GM12878 (cell line): ENCODE measurements around the gene C4orf51. TPM values are rescaled to one million over a fixed set of nuclear protein-coding genes. Genes with fewer than 3 reads are reported as not detected.

Source experiments
- ATAC-seq: fragments of 200-7000 bp; cut with Tn5 transposase; 3 replicates; pipeline ENCODE4 v1.9.1; 2020; ENCODE audit warnings: mild to moderate bottlenecking, moderate library complexity
- BruUV-seq: library from RNA; stranded (reverse); fragments of 400-500 nt; replicated peaks from 2 replicates; lab custom pipeline; 2021; lab: Mats Ljungman, UMichigan
- CTCF ChIA-PET: fragments of 300-600 bp; sonication (Branson Sonifier 250); formaldehyde crosslinking; extraction: SDS; loops from one replicate; lab custom pipeline; 2021; ENCODE audit warnings: inconsistent platforms; lab: Yijun Ruan, JAX
- POLR2A ChIA-PET: fragments of 350-600 bp; formaldehyde crosslinking; extraction: SDS; loops from one replicate; lab custom pipeline; 2021; ENCODE audit warnings: inconsistent platforms; lab: Charles Lee
- RAD21 ChIA-PET: fragments of 300-600 bp; sonication (Branson Sonifier 250); formaldehyde crosslinking; loops from one replicate; lab custom pipeline; 2023; ENCODE audit warnings: antibody characterized with exemption; ENCODE audit not compliant: unreplicated experiment; lab: Charles Lee
- SMC1A ChIA-PET: fragments of 300-600 bp; sonication (Branson Sonifier 250); formaldehyde crosslinking; loops from one replicate; lab custom pipeline; 2023; ENCODE audit not compliant: unreplicated experiment, uncharacterized antibody; lab: Charles Lee
- DNase-seq: peaks from one replicate; pipeline ENCODE4 v3.0.0-alpha.2; 2011; ENCODE audit warnings: low read depth, low spot score
- FAIRE-seq: peaks from 3 replicates; lab custom pipeline; 2011; peaks lifted over from hg19 to GRCh38; lab: Jason Lieb, UNC
- H2AFZ ChIP-seq: 2 replicates; pipeline ENCODE4 v1.6.0; 2011; ENCODE audit warnings: low read depth, low read length, control low read depth; ENCODE audit not compliant: control insufficient read depth
- H3K27ac ChIP-seq: 2 replicates; pipeline ENCODE4 v1.5.1; 2011; ENCODE audit warnings: control low read depth; ENCODE audit not compliant: control insufficient read depth, insufficient read depth
- H3K27me3 ChIP-seq, 2 experiments: replicated peaks in 1 of 2; 2 replicates each; pipeline versions ENCODE4 v1.6.0 to v1.6.1; 2011; ENCODE audit warnings: low read length in 1 of 2; ENCODE audit not compliant: control insufficient read depth in 2 of 2, insufficient read depth in 2 of 2
- H3K36me3 ChIP-seq, 2 experiments: 2 replicates each; pipeline ENCODE4 v1.5.1; 2011; ENCODE audit warnings: low read length in 1 of 2; ENCODE audit not compliant: control insufficient read depth in 2 of 2, insufficient read depth in 2 of 2
- H3K4me1 ChIP-seq: 2 replicates; pipeline ENCODE4 v1.6.1; 2011; ENCODE audit warnings: mild to moderate bottlenecking, low read length, moderate library complexity, mixed read lengths; ENCODE audit not compliant: control insufficient read depth, insufficient read depth
- H3K4me2 ChIP-seq: 2 replicates; pipeline ENCODE4 v1.6.0; 2011; ENCODE audit warnings: control low read depth; ENCODE audit not compliant: control insufficient read depth, insufficient read depth
- H3K4me3 ChIP-seq: fragments of 200-600 bp; sonication (generic); 2 replicates; pipeline ENCODE4 v1.5.1; 2016
- H3K79me2 ChIP-seq: 2 replicates; pipeline ENCODE4 v1.6.0; 2011; ENCODE audit warnings: low read length; ENCODE audit not compliant: control insufficient read depth, insufficient read depth
- H3K9ac ChIP-seq: 2 replicates; pipeline ENCODE4 v1.8.0; 2011; ENCODE audit warnings: low read length, control low read depth, mixed read lengths; ENCODE audit not compliant: control insufficient read depth, insufficient read depth
- H3K9me3 ChIP-seq: replicated peaks from 3 replicates; pipeline ENCODE4 v1.5.1; 2011; ENCODE audit warnings: mild to moderate bottlenecking, low read length; ENCODE audit not compliant: control insufficient read depth, insufficient read depth
- H4K20me1 ChIP-seq: 2 replicates; pipeline ENCODE4 v1.6.0; 2011; ENCODE audit not compliant: control insufficient read depth, insufficient read depth
- BCL3 ChIP-seq: IDR thresholded peaks from 2 replicates; pipeline ENCODE4 v1.6.1; 2011; ENCODE audit warnings: borderline replicate concordance, low read depth, mild to moderate bottlenecking, moderate library complexity, low read length; ENCODE audit not compliant: insufficient read depth, poor library complexity, severe bottlenecking
- CBFB ChIP-seq: IDR thresholded peaks from 2 replicates; pipeline ENCODE4 v1.6.1; 2016; ENCODE audit warnings: antibody characterized with exemption, low read depth
- CHD1 ChIP-seq: IDR thresholded peaks from 2 replicates; pipeline ENCODE4 v1.6.1; 2012; ENCODE audit warnings: low read depth, low read length, improper control_type of control experiment
- CREM ChIP-seq: IDR thresholded peaks from 2 replicates; pipeline ENCODE4 v1.6.1; 2014; ENCODE audit warnings: antibody characterized with exemption, low read depth
- EED ChIP-seq: sonication (generic); IDR thresholded peaks from 2 replicates; pipeline ENCODE4 v1.6.1; 2016; ENCODE audit warnings: antibody characterized with exemption, low read depth
- FOXM1 ChIP-seq: IDR thresholded peaks from 2 replicates; pipeline ENCODE4 v1.6.1; 2012; ENCODE audit warnings: low read depth, mild to moderate bottlenecking, inconsistent platforms, low read length, moderate library complexity
- MXI1 ChIP-seq: fragments of 150-350 bp; IDR thresholded peaks from 2 replicates; pipeline ENCODE4 v1.6.1; 2011; ENCODE audit warnings: low read depth, mild to moderate bottlenecking, inconsistent platforms, low read length, improper control_type of control experiment
- MYB ChIP-seq: fragments of 150-350 bp; IDR thresholded peaks from 2 replicates; pipeline ENCODE4 v1.6.1; 2014; ENCODE audit warnings: mild to moderate bottlenecking, low read depth, low read length, borderline replicate concordance
- NFIC ChIP-seq: IDR thresholded peaks from 2 replicates; pipeline ENCODE4 v1.6.1; 2012; ENCODE audit warnings: low read depth, mild to moderate bottlenecking, inconsistent platforms, low read length, moderate library complexity
- POU2F2 ChIP-seq: IDR thresholded peaks from 3 replicates; pipeline ENCODE4 v1.6.1; 2011; ENCODE audit warnings: low read depth, mild to moderate bottlenecking, low read length, borderline replicate concordance
- RAD21 ChIP-seq: IDR thresholded peaks from 2 replicates; pipeline ENCODE4 v1.6.1; 2011; ENCODE audit warnings: mild to moderate bottlenecking, low read depth, low read length, moderate library complexity; ENCODE audit not compliant: insufficient read depth
- STAT3 ChIP-seq: IDR thresholded peaks from 2 replicates; pipeline ENCODE4 v1.6.1; 2011; ENCODE audit warnings: low read depth, low read length, improper control_type of control experiment
- TCF3 ChIP-seq: IDR thresholded peaks from 2 replicates; pipeline ENCODE4 v1.6.1; 2012; ENCODE audit warnings: low read depth, mild to moderate bottlenecking, low read length, borderline replicate concordance; ENCODE audit not compliant: insufficient read depth
- ZBTB4 ChIP-seq: fragments of 450-650 bp; formaldehyde crosslinking; IDR thresholded peaks from 2 replicates; pipeline ENCODE4 v1.4.0; 2022; ENCODE audit warnings: mild to moderate bottlenecking, moderate library complexity
- ZNF24 ChIP-seq: fragments of 450-650 bp; IDR thresholded peaks from 2 replicates; pipeline ENCODE4 v1.6.1; 2017; ENCODE audit warnings: antibody characterized with exemption, mild to moderate bottlenecking
- WGBS: methylation state at CpG from one replicate; pipeline ENCODE4 v1.1.6; 2016; ENCODE audit warnings: low lambda C conversion rate; ENCODE audit not compliant: insufficient replicate concordance, insufficient coverage; ENCODE audit errors: missing lambda C conversion rate; 5-methylcytosine and 5-hydroxymethylcytosine counted together
- in situ Hi-C: fragments of 300-500 bp; cut with MboI; formaldehyde crosslinking; loops from 9 replicates; pipeline ENCODE4 v1.14.3; 2018; ENCODE audit warnings: mixed read lengths
- intact Hi-C: fragments of 100-400 bp; cut with micrococcal nuclease; formaldehyde crosslinking; loops from one replicate; pipeline ENCODE4 v1.14.2; 2022; ENCODE audit not compliant: unreplicated experiment
- polyA plus RNA-seq, 11 experiments: library from polyadenylated mRNA; depleted of rRNA in 4 of 11; unstranded in 6 of 11; stranded (reverse) in 5 of 11; fragments of >200 nt; fragmentation: Nextera tagmentation in 4 of 11; fragmentation: Illumina TruSeq in 1 of 11; extraction: Ambion mirVana in 4 of 11; extraction: Trizol in 1 of 11; gene quantifications; 1 replicate in 1 of 11; 2 replicates in 10 of 11; pipeline versions ENCODE4 v1.2.1 to v1.2.3, GENCODE V29; 2011 to 2016; ENCODE audit warnings: inconsistent platforms in 2 of 11, missing spikeins in 2 of 11, low read depth in 1 of 11
- total RNA-seq, 4 experiments: library from RNA; depleted of rRNA in 3 of 4; stranded (reverse); fragments of >200 nt in 3 of 4; fragmentation: Illumina TruSeq in 1 of 4; extraction: Trizol in 1 of 4; gene quantifications; 2 replicates each; pipeline versions ENCODE4 v1.2.1 to v1.2.3, GENCODE V29; 2013 to 2021
- TF ChIP-seq, protein P1 (sequence below): fragments of 450-650 bp; IDR thresholded peaks from 2 replicates; pipeline ENCODE4 v1.6.1; 2016; ENCODE audit warnings: mild to moderate bottlenecking
- TF ChIP-seq, protein P2 (sequence below): fragments of 450-650 bp; IDR thresholded peaks from 2 replicates; pipeline ENCODE4 v1.6.1; 2017; ENCODE audit warnings: low read depth, mild to moderate bottlenecking, moderate library complexity

C4orf51 gene
- total and polyA plus RNA-seq, 10 of the 15 experiments (the other 5 are each of a cell fraction or from before 2014, with no cell fraction given), result not detected

DNA sequence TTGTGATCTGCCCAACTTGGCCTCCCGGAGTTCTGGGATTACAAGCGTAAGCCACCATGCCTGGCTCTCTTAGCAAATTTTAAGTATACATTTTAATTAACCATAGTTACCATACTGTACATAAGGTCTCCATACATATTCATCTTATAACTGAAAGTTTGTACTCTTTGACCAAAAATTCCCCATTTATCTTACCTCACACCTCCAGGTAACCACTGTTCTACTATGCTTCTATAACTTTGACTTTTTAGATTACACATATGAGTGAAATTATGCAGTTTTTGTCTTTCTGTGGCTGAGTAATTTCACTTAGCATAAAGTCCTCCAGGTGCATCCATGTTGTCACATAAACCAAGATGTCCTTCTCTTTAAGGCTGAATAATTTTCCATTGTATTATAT is 17.4 kb downstream of the C4orf51 start:
- no peak for FAIRE-seq
- 65% methylated on average over 2 of the region's 2 CpGs for WGBS
- no peaks in the 10 kb centered on the region for H4K20me1 ChIP-seq
- in situ Hi-C loops, result no loop called here
- H3K9me3 ChIP-seq, result no peaks in the 10 kb centered on the region
- CTCF ChIA-PET, result no interaction called here
- H3K27ac ChIP-seq, result no peak overlapping the region
- no peak overlapping the region for H2AFZ ChIP-seq
- no peaks in the 10 kb centered on the region for H3K36me3 ChIP-seq
- H3K79me2 ChIP-seq, result no peaks in the 10 kb centered on the region
- H3K4me2 ChIP-seq, result no peak overlapping the region
- POLR2A ChIA-PET, result no interaction called here
- DNase-seq, result no peak
- no peak overlapping the region for H3K4me3 ChIP-seq
- SMC1A ChIA-PET, result no interaction called here
- RAD21 ChIA-PET, result no interaction called here
- H3K9ac ChIP-seq, result no peak overlapping the region
- no TSS peak for BruUV-seq
- peak; percentile 74 for ATAC-seq
- no peaks in the 10 kb centered on the region for H3K27me3 ChIP-seq
- no peaks in the 10 kb centered on the region for H3K4me1 ChIP-seq
- intact Hi-C loops, result no loop called here
- TF ChIP-seq CHD1, result no peak
- no peak for TF ChIP-seq MXI1
- TF ChIP-seq TCF3, result no peak
- no peak for TF ChIP-seq EED
- TF ChIP-seq MYB, result no peak
- TF ChIP-seq FOXM1, result peak; percentile 61; the same call in 1 of the 2 replicates
- no peak for TF ChIP-seq ZBTB4 (CRISPR knock-in tag)
- peak; percentile 29; the same call in 1 of the 2 replicates for TF ChIP-seq CREM
- no peak for TF ChIP-seq CBFB
- 0 out of 2 replicates have a peak, but pooled peaks have one; percentile 3 for TF ChIP-seq RAD21
- TF ChIP-seq, protein P1, sequence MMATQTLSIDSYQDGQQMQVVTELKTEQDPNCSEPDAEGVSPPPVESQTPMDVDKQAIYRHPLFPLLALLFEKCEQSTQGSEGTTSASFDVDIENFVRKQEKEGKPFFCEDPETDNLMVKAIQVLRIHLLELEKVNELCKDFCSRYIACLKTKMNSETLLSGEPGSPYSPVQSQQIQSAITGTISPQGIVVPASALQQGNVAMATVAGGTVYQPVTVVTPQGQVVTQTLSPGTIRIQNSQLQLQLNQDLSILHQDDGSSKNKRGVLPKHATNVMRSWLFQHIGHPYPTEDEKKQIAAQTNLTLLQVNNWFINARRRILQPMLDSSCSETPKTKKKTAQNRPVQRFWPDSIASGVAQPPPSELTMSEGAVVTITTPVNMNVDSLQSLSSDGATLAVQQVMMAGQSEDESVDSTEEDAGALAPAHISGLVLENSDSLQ, result no peak
- no peak for TF ChIP-seq STAT3
- TF ChIP-seq, protein P2, sequence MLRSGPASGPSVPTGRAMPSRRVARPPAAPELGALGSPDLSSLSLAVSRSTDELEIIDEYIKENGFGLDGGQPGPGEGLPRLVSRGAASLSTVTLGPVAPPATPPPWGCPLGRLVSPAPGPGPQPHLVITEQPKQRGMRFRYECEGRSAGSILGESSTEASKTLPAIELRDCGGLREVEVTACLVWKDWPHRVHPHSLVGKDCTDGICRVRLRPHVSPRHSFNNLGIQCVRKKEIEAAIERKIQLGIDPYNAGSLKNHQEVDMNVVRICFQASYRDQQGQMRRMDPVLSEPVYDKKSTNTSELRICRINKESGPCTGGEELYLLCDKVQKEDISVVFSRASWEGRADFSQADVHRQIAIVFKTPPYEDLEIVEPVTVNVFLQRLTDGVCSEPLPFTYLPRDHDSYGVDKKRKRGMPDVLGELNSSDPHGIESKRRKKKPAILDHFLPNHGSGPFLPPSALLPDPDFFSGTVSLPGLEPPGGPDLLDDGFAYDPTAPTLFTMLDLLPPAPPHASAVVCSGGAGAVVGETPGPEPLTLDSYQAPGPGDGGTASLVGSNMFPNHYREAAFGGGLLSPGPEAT, result no peak
- TF ChIP-seq ZNF24, result no peak
- TF ChIP-seq NFIC, result peak; percentile 87; the same call in 1 of the 2 replicates
- TF ChIP-seq POU2F2, result no peak
- no peak for TF ChIP-seq BCL3
